ENCODE results near the gene DYNC1LI2. TPM values are rescaled to one million over a fixed set of nuclear protein-coding genes. Genes with fewer than 3 reads are reported as not detected.
A peak's percentile ranks its signal among the peaks of the same experiment; 100 is the strongest.

The DYNC1LI2 gene
- total RNA-seq, 1 experiment from 2014 or later = 92.8 TPM

DNA sequence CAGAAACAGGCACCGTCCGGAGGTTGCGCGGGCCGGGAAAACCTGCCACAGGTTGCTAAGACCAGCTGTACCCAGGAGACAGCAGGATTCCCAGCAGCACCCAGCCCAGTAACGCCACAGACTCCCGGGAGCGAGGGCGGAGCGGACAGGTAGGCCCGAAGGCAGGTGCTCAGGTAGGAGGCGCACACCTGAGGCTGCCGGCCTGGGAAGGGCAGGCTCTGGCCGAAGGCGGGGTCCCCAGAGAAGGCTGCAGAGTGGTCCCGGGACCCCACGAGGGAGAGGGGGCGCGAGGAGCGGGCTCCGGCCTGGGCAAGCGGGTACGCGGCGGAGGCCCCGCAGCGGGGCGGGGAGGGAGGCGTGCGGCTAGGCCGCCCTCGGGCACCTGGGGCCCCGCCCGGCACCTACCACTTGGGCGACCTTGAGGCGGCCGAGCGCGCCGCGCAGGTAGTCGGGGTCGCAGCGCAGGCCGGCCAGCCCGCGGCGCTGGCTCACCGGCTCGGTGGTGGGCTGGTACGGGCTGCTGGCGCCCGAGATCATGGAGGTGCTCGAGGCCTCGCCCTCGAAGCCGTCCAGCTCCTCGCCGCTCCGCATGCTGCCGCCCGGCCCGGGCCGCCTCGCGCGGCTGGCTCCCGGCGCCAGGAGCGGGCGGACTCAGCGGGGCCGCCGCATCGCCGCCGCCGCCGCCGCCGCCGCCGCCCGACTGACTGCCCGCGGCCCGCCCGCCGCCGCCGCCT, 55.3 kb downstream of the DYNC1LI2 start:
- Histone ChIP-seq H3K9me3 (ENCODE audit: control insufficient read depth in 1 of 2, insufficient read depth in 1 of 2, low read depth in 1 of 2, low read length in 2 of 2) (no peaks in the 10 kb centered on the region), H4K20me1 (ENCODE audit: insufficient read depth) (no peaks in the 10 kb centered on the region; the same call in 1 of the 2 replicates), H3K27ac (ENCODE audit: low read depth, low read length) (peak overlapping the region; percentile 89), H3K4me1 (ENCODE audit: control insufficient read depth in 1 of 2, insufficient read depth in 2 of 2, low read length in 2 of 2) (peaks cover 6 to 20% of the 10 kb centered on the region in 2 experiments; a peak in 3 of 4 replicates), H3K79me2 (ENCODE audit: insufficient read depth, low read length) (peaks cover 51% of the 10 kb centered on the region), H3K9ac (ENCODE audit: low read length) (peak overlapping the region; percentile 73), H3K4me3 (replicated peaks in 1 of 2; ENCODE audit: low read depth in 1 of 2, low read length in 2 of 2) (peak overlapping the region; percentile 83 to 88), H3K27me3 (ENCODE audit: insufficient read depth, low read length) (no peaks in the 10 kb centered on the region), H3K9me2 (ENCODE audit: insufficient read depth) (no peaks in the 10 kb centered on the region), H2AFZ (ENCODE audit: low read depth, low read length, poor library complexity, severe bottlenecking) (no peak overlapping the region), H3K36me3 (ENCODE audit: control insufficient read depth in 1 of 2, insufficient read depth in 2 of 2, low read length in 2 of 2) (no peaks in the 10 kb centered on the region), H3K4me2 (ENCODE audit: low read length) (peak overlapping the region; percentile 83)
- CTCF ChIA-PET = interaction anchor here (1.4 to 2.9 kb wide), 3 partner anchors 45 to 134 kb away, joined by 5 to 10 read pairs (median 7); partner anchors contain the start of gene NAE1
- DNase-seq (ENCODE audit: low read depth, low spot score) (no peak), ATAC-seq (peak; percentile 70)
- POLR2A ChIA-PET = no interaction called here
- no peak for TF ChIP-seq EZH2 (IDR thresholded peaks at IDR 0.05)
- peak; percentile 28; the same call in 1 of the 2 replicates for TF ChIP-seq MAX (IDR thresholded peaks at IDR 0.05)
- no peak for TF ChIP-seq POLR2A (IDR thresholded peaks at IDR 0.05; ENCODE audit: borderline replicate concordance, extremely low read depth, insufficient read depth, insufficient read length)
- peak; percentile 99 for TF ChIP-seq ZFX (IDR thresholded peaks at IDR 0.05)
- no peak for TF ChIP-seq YY1 (IDR thresholded peaks at IDR 0.05; ENCODE audit: extremely low read depth, insufficient replicate concordance, low read depth, low read length)
- TF ChIP-seq RAD21 (IDR thresholded peaks at IDR 0.05; ENCODE audit: low read depth) = no peak
- TF ChIP-seq EZH2phosphoT487 (IDR thresholded peaks at IDR 0.05; ENCODE audit: borderline replicate concordance) = no peak
- TF ChIP-seq CBX3 (IDR thresholded peaks at IDR 0.05; ENCODE audit: low read depth) = no peak
- no peak for TF ChIP-seq SP1 (IDR thresholded peaks at IDR 0.05; ENCODE audit: low read depth)
- peak; percentile 37 for TF ChIP-seq POLR2AphosphoS5 (IDR thresholded peaks at IDR 0.05; ENCODE audit: low read depth, low read length)
- TF ChIP-seq, protein P1, sequence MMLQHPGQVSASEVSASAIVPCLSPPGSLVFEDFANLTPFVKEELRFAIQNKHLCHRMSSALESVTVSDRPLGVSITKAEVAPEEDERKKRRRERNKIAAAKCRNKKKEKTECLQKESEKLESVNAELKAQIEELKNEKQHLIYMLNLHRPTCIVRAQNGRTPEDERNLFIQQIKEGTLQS (IDR thresholded peaks at IDR 0.05) = no peak
- no peak for TF ChIP-seq JUND (IDR thresholded peaks at IDR 0.05)
- TF ChIP-seq, protein P2, sequence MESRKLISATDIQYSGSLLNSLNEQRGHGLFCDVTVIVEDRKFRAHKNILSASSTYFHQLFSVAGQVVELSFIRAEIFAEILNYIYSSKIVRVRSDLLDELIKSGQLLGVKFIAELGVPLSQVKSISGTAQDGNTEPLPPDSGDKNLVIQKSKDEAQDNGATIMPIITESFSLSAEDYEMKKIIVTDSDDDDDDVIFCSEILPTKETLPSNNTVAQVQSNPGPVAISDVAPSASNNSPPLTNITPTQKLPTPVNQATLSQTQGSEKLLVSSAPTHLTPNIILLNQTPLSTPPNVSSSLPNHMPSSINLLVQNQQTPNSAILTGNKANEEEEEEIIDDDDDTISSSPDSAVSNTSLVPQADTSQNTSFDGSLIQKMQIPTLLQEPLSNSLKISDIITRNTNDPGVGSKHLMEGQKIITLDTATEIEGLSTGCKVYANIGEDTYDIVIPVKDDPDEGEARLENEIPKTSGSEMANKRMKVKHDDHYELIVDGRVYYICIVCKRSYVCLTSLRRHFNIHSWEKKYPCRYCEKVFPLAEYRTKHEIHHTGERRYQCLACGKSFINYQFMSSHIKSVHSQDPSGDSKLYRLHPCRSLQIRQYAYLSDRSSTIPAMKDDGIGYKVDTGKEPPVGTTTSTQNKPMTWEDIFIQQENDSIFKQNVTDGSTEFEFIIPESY (IDR thresholded peaks at IDR 0.05; ENCODE audit: extremely low read depth, insufficient replicate concordance, low read length) = no peak
- TF ChIP-seq ZNF274 (IDR thresholded peaks at IDR 0.05; ENCODE audit: low read depth, low read length) = no peak
- TF ChIP-seq EGR1 (IDR thresholded peaks at IDR 0.05; ENCODE audit: low read depth) = no peak
- TF ChIP-seq CEBPB (IDR thresholded peaks at IDR 0.05; ENCODE audit: low read depth) = no peak
- no TSS peak for BruUV-seq (replicated peaks)
- intact Hi-C loops (cut with micrococcal nuclease) = no loop called here
- RAD21 ChIA-PET (ENCODE audit: low non-redundant PET in 1 of 2, low total read pairs in 2 of 2, uncharacterized antibody in 2 of 2, unreplicated experiment in 2 of 2) = no interaction called here

Data from HCT116 (cell line).